ENCODE data around the gene RFC3. TPM values are rescaled to one million over a fixed set of nuclear protein-coding genes. Genes with fewer than 3 reads are reported as not detected.
A peak's percentile ranks its signal among the peaks of the same experiment; 100 is the strongest.

The RFC3 gene
- total RNA-seq, 1 experiment from 2014 or later = 64.4 TPM

GRCh38 chr13:33815011-33815550, 2.9 kb upstream of the RFC3 start:
- H3K4me1 ChIP-seq (ENCODE audit: insufficient read depth, low read length, poor library complexity, severe bottlenecking) = peaks cover 5% of the 10 kb centered on the region
- TF ChIP-seq CTCF (conservative IDR thresholded peaks at IDR 0.05; ENCODE audit: low read depth, low read length) (no peak), EZH2 (IDR thresholded peaks at IDR 0.05; ENCODE audit: borderline replicate concordance, low read depth, low read length, poor library complexity, severe bottlenecking) (no peak)
- no TSS peak for BruUV-seq (replicated peaks)
- H3K27me3 ChIP-seq (replicated peaks; ENCODE audit: insufficient read depth, low read depth, low read length, poor library complexity) = no peaks in the 10 kb centered on the region
- H3K4me3 ChIP-seq (ENCODE audit: low read depth, low read length, poor library complexity, severe bottlenecking) = no peak overlapping the region
- POLR2A ChIA-PET (ENCODE audit: low non-redundant PET) = no interaction called here
- no peak for DNase-seq (ENCODE audit: low spot score)
- H3K27ac ChIP-seq (ENCODE audit: low read depth, low read length, poor library complexity, severe bottlenecking) = no peak overlapping the region
- CTCF ChIA-PET = no interaction called here
- peaks cover under 1% of the 10 kb centered on the region for H3K36me3 ChIP-seq (ENCODE audit: insufficient read depth, low read length, poor library complexity, severe bottlenecking)
- intact Hi-C loops (cut with micrococcal nuclease; ENCODE audit: unreplicated experiment) = no loop called here
- H3K9me3 ChIP-seq (ENCODE audit: low read depth, low read length, poor library complexity, severe bottlenecking) = no peaks in the 10 kb centered on the region

- Histone ChIP-seq H3K9me3 (ENCODE audit: low read depth, low read length, poor library complexity, severe bottlenecking) (no peaks in the 10 kb centered on the region), H3K27ac (ENCODE audit: low read depth, low read length, poor library complexity, severe bottlenecking) (no peak overlapping the region), H3K4me1 (ENCODE audit: insufficient read depth, low read length, poor library complexity, severe bottlenecking) (peaks cover 5% of the 10 kb centered on the region), H3K36me3 (ENCODE audit: insufficient read depth, low read length, poor library complexity, severe bottlenecking) (peaks cover 16% of the 10 kb centered on the region), H3K4me3 (ENCODE audit: low read depth, low read length, poor library complexity, severe bottlenecking) (no peak overlapping the region), H3K27me3 (replicated peaks; ENCODE audit: insufficient read depth, low read depth, low read length, poor library complexity) (no peaks in the 10 kb centered on the region)
- no peak for DNase-seq (ENCODE audit: low spot score)
- ChIA-PET CTCF (no interaction called here), POLR2A (ENCODE audit: low non-redundant PET) (no interaction called here)
- intact Hi-C loops (cut with micrococcal nuclease; ENCODE audit: unreplicated experiment) = no loop called here
- no peak for TF ChIP-seq EZH2 (IDR thresholded peaks at IDR 0.05; ENCODE audit: borderline replicate concordance, low read depth, low read length, poor library complexity, severe bottlenecking)
- no TSS peak for BruUV-seq (replicated peaks)
Measured at GRCh38 chr13:33816912-33817311, 1.0 kb upstream of the RFC3 start.

GRCh38 chr13:33817513-33817900, 442 bp upstream of the RFC3 start:
- intact Hi-C loops (cut with micrococcal nuclease; ENCODE audit: unreplicated experiment) = no loop called here
- Histone ChIP-seq H3K27me3 (replicated peaks; ENCODE audit: insufficient read depth, low read depth, low read length, poor library complexity) (no peaks in the 10 kb centered on the region), H3K27ac (ENCODE audit: low read depth, low read length, poor library complexity, severe bottlenecking) (peak overlapping the region; percentile 93), H3K4me3 (ENCODE audit: low read depth, low read length, poor library complexity, severe bottlenecking) (peak overlapping the region; percentile 82), H3K36me3 (ENCODE audit: insufficient read depth, low read length, poor library complexity, severe bottlenecking) (peaks cover 21% of the 10 kb centered on the region), H3K4me1 (ENCODE audit: insufficient read depth, low read length, poor library complexity, severe bottlenecking) (peaks cover 5% of the 10 kb centered on the region), H3K9me3 (ENCODE audit: low read depth, low read length, poor library complexity, severe bottlenecking) (no peaks in the 10 kb centered on the region)
- TF ChIP-seq CTCF (conservative IDR thresholded peaks at IDR 0.05; ENCODE audit: low read depth, low read length) (no peak), EZH2 (IDR thresholded peaks at IDR 0.05; ENCODE audit: borderline replicate concordance, low read depth, low read length, poor library complexity, severe bottlenecking) (no peak)
- CTCF ChIA-PET = no interaction called here
- POLR2A ChIA-PET (ENCODE audit: low non-redundant PET) = no interaction called here
- no peak for DNase-seq (ENCODE audit: low spot score)
- TSS peak; percentile 99 for BruUV-seq (replicated peaks)

- Histone ChIP-seq H3K27ac (ENCODE audit: low read depth, low read length, poor library complexity, severe bottlenecking) (no peak overlapping the region), H3K4me1 (ENCODE audit: insufficient read depth, low read length, poor library complexity, severe bottlenecking) (no peaks in the 10 kb centered on the region), H3K4me3 (ENCODE audit: low read depth, low read length, poor library complexity, severe bottlenecking) (no peak overlapping the region), H3K9me3 (ENCODE audit: low read depth, low read length, poor library complexity, severe bottlenecking) (no peaks in the 10 kb centered on the region), H3K36me3 (ENCODE audit: insufficient read depth, low read length, poor library complexity, severe bottlenecking) (peaks cover 75% of the 10 kb centered on the region), H3K27me3 (replicated peaks; ENCODE audit: insufficient read depth, low read depth, low read length, poor library complexity) (no peaks in the 10 kb centered on the region)
- POLR2A ChIA-PET (ENCODE audit: low non-redundant PET) = no interaction called here
- TF ChIP-seq CTCF (conservative IDR thresholded peaks at IDR 0.05; ENCODE audit: low read depth, low read length) = no peak
- no peak for TF ChIP-seq EZH2 (IDR thresholded peaks at IDR 0.05; ENCODE audit: borderline replicate concordance, low read depth, low read length, poor library complexity, severe bottlenecking)
- CTCF ChIA-PET = no interaction called here
- no peak for DNase-seq (ENCODE audit: low spot score)
- no TSS peak for BruUV-seq (replicated peaks)
- intact Hi-C loops (cut with micrococcal nuclease; ENCODE audit: unreplicated experiment) = no loop called here
Measured at GRCh38 chr13:33825083-33825482, 7.1 kb downstream of the RFC3 start.

Data from A673 (cell line).